Thoracic aorta (tissue), 2 donors: Measurements from ENCODE around the gene SYTL3. TPM values are rescaled to one million over a fixed set of nuclear protein-coding genes. Genes with fewer than 3 reads are reported as not detected.

ENCODE experiments used
- ATAC-seq: fragments of 150-250 bp; one replicate; pipeline ENCODE4 v1.8.0; 2017; ENCODE audit warnings: low read depth; ENCODE audit not compliant: insufficient number of reproducible peaks, low FRiP score
- DNase-seq: peaks from one replicate; pipeline ENCODE4 v3.0.0-alpha.2; 2020; ENCODE audit warnings: low spot score
- H3K27ac ChIP-seq, 2 donors: fragments of 200-600 bp; sonication (generic); 1 replicate in 1 of 2; 2 replicates in 1 of 2; pipeline ENCODE4 v1.5.1; 2016; ENCODE audit warnings: mild to moderate bottlenecking in 2 of 2, moderate library complexity in 2 of 2
- H3K27me3 ChIP-seq: fragments of 200-600 bp; sonication (generic); replicated peaks from 2 replicates; pipeline ENCODE4 v1.6.0; 2016; ENCODE audit warnings: mild to moderate bottlenecking; ENCODE audit not compliant: insufficient read depth
- H3K36me3 ChIP-seq: fragments of 200-600 bp; sonication (generic); one replicate; pipeline ENCODE4 v1.5.1; 2016
- H3K4me1 ChIP-seq, 2 donors: fragments of 200-600 bp; sonication (generic); 1 replicate in 1 of 2; 2 replicates in 1 of 2; pipeline versions ENCODE4 v1.5.1 to v1.6.0; 2016; ENCODE audit warnings: low read depth in 2 of 2, mild to moderate bottlenecking in 1 of 2; ENCODE audit not compliant: control insufficient read depth in 1 of 2
- H3K4me3 ChIP-seq: fragments of 200-600 bp; sonication (generic); 2 replicates; pipeline ENCODE4 v1.5.1; 2016; ENCODE audit warnings: mild to moderate bottlenecking
- H3K9me3 ChIP-seq: fragments of 200-600 bp; sonication (generic); 2 replicates; pipeline ENCODE4 v1.5.1; 2016
- total RNA-seq, 2 donors: library from RNA; depleted of rRNA; stranded (reverse); fragments of >200 nt; gene quantifications; one replicate each; pipeline versions ENCODE4 v1.1.0 to v1.2.3, GENCODE V29; 2016
- TF ChIP-seq, protein P1 (sequence below): fragments of 200-600 bp; sonication (generic); IDR thresholded peaks from one replicate; pipeline ENCODE4 v1.5.1; 2019; ENCODE audit warnings: antibody characterized with exemption

SYTL3 gene
- total RNA-seq, 2 donors from 2014 or later = 7.1 to 9.6 TPM

DNA sequence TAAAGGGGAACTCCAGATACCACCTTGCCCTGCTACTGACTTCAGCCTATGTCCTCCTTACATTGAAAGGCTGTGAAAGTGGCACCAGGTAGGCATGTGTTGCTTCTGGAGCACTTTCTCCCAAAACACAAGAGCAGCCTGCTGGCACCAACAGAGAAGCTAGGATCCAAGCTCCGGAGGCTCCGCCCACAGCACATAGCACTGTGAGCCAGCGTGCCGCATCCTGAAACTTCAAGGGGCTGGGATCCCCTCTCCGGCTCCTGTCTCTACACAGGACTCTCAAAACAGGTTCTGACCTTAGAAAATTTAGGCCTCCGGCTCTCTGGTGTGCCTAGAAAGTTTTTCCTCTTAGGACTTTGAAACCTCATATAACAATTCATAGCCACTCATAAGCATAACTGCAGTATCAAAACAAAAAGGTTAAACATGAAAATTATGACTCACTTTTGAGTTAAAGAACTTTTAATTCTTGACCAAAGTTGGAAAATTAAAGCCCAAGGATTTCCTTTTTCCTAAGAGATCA, 128.2 kb downstream of the SYTL3 start:
- Histone ChIP-seq H3K4me3 (no peak overlapping the region), H3K27me3 (no peaks in the 10 kb centered on the region), H3K36me3 (peaks cover 46% of the 10 kb centered on the region), H3K4me1 (no peaks in the 10 kb centered on the region), H3K27ac (no peak overlapping the region), H3K9me3 (no peaks in the 10 kb centered on the region)
- ATAC-seq = no peak
- no peak for DNase-seq
- TF ChIP-seq, protein P1, sequence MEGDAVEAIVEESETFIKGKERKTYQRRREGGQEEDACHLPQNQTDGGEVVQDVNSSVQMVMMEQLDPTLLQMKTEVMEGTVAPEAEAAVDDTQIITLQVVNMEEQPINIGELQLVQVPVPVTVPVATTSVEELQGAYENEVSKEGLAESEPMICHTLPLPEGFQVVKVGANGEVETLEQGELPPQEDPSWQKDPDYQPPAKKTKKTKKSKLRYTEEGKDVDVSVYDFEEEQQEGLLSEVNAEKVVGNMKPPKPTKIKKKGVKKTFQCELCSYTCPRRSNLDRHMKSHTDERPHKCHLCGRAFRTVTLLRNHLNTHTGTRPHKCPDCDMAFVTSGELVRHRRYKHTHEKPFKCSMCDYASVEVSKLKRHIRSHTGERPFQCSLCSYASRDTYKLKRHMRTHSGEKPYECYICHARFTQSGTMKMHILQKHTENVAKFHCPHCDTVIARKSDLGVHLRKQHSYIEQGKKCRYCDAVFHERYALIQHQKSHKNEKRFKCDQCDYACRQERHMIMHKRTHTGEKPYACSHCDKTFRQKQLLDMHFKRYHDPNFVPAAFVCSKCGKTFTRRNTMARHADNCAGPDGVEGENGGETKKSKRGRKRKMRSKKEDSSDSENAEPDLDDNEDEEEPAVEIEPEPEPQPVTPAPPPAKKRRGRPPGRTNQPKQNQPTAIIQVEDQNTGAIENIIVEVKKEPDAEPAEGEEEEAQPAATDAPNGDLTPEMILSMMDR = no peak

DNA sequence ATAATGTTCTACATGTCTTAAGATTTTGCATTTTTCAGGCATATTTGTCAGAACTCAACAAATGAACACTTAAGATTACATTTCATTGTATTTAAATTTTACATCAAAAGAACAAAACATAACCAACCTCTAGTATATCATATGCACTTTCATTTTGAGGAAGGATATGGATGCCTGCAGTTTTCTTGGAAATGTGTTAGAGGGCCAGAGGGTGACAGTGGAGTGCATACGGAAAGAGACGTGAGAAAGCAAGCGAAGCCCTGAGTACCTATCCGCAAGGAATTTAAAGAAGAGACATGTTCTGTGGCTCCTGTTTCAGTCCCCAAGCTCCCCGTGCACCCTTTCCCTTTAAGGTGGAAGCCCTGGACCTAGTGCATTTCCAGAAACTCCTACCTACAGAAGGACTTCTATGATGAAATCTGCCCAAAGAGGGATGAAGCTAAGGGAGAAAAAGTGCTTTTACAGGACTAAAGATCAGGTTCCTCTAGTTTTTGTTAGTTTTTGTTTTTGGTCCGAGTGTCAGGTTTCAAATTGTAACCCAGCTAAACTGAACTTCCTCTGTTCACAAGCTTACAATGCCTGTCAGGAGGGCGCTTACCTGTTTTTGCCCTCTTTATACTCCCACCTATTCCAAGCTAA, 130.5 kb downstream of the SYTL3 start:
- Histone ChIP-seq H3K4me3 (no peak overlapping the region), H3K36me3 (peaks cover 63% of the 10 kb centered on the region), H3K27ac (no peak overlapping the region), H3K9me3 (no peaks in the 10 kb centered on the region), H3K4me1 (no peaks in the 10 kb centered on the region), H3K27me3 (no peaks in the 10 kb centered on the region)
- TF ChIP-seq, protein P1 = no peak
- ATAC-seq (no peak), DNase-seq (no peak)

DNA sequence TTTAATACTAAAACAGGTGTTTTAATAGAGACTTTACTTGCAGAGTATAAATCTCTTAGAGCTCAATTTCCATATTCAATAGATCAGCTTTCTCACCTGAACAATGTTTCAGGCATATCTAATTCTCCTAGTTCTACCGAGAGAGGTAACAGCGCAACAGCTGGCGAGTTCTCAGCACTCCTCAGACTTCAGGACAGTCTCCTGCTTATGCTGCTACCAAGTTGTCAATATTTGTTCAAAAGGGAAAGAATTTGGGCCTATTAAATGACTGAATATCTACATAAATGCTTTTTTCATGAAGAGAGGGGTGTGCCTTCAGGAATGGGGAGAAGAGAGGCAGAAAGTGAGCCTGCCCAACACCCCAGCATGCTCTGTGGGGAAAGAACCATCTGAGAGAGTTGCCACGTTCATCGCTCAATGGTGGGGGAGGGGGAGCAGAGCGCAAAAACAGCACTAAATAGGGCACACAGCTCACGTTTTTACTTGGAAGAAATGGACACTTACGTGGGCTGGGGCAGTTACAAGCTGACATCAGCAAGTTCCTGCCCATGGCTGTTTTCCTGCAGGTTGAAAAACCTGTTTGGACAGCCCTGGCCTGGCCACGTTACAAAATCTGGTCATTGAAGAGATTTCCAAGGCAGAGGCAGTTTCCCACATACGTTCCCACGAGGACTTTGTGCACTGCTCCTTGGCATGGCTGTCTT, 131.3 kb downstream of the SYTL3 start:
- TF ChIP-seq, protein P1 = no peak
- DNase-seq (no peak), ATAC-seq (no peak)
- Histone ChIP-seq H3K27ac (no peak overlapping the region), H3K4me1 (no peaks in the 10 kb centered on the region), H3K4me3 (no peak overlapping the region), H3K36me3 (peaks cover 59% of the 10 kb centered on the region), H3K27me3 (no peaks in the 10 kb centered on the region), H3K9me3 (no peaks in the 10 kb centered on the region)

DNA sequence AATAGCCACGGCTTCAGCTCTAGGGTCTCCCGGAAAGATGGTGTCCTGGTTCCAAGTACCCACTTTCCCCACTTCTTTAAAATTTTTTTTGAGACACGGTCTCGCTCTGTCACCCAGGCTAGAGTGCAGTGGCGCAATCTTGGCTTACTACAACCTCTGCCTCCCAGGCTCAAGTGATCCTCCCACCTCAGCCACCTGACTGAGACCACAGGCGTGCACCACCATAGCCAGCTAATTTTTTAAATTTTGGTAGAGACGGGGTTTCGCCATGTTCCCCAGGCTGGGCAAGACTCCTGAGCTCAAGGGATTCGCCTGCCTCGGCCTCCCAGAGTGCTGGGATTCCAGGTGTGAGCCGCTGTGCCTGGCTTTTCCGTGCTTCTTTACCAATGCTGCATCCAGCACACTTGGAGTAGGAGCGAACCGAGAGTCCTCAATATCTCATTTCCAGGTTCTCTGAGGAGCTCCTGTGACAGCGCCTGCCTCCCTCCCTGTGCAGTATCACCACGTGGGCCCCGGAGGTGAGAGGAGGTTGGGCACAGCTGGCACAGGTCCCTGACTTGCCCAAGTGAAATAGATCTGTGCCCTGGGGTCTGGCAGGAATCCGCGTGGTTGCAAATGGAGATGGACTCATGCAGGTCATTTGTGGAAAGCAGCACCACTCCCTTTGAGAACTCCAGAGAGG, 132.0 kb downstream of the SYTL3 start:
- H3K27me3 ChIP-seq = no peaks in the 10 kb centered on the region
- H3K9me3 ChIP-seq = no peaks in the 10 kb centered on the region
- peaks cover 58% of the 10 kb centered on the region for H3K36me3 ChIP-seq
- no peaks in the 10 kb centered on the region for H3K4me1 ChIP-seq
- no peak for ATAC-seq
- no peak for DNase-seq
- H3K27ac ChIP-seq = no peak overlapping the region
- no peak overlapping the region for H3K4me3 ChIP-seq
- TF ChIP-seq, protein P1 = no peak
